ENCODE results near the gene DIP2C.

The DIP2C gene

DNA sequence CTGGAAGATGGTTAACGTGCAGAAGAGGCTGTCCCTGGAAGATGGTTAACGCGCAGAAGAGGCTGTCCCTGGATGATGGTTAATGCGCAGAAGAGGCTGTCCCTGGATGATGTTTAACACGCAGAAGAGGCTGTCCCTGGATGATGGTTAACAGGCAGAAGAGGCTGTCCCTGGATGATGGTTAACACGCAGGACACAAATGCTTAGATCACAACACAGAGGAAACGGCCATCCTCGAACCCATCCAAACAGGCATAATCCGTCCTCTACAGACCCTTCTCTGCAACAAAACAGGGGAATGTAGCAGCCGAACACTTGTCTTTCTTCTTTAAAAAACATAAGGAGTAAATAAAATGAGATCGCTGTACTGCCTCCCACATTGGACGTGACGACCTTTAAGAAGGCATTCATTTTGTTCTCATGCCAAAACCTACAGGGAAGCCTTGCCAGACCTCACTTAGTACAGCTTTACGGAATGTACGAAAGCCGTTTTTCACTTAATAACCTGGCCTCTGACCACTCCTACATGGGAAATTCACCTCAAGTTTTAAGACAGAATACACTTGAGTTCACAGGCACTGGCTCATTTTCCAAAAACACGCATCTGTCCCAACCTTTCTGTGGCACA is 309.0 kb downstream of the DIP2C start:
- Histone ChIP-seq H3K27me3 (replicated peaks) (no peaks in the 10 kb centered on the region), H3K27ac (no peak overlapping the region), H3K4me3 (ENCODE audit: low read depth, low read length) (no peak overlapping the region), H3K36me3 (replicated peaks) (peaks cover 2% of the 10 kb centered on the region)
- no peak for TF ChIP-seq CTCF (IDR thresholded peaks at IDR 0.05; ENCODE audit: low read depth, low read length, missing control alignments)
- DNase-seq = no peak
- in situ Hi-C loops (cut with HindIII; ENCODE audit: low pct_ligation_motif_present, low sequenced_read_pairs) = no loop called here

- H3K27me3 ChIP-seq (replicated peaks) = no peaks in the 10 kb centered on the region
Observed at GRCh38 chr10:378930-379704, 310.4 kb downstream of the DIP2C start.

DNA sequence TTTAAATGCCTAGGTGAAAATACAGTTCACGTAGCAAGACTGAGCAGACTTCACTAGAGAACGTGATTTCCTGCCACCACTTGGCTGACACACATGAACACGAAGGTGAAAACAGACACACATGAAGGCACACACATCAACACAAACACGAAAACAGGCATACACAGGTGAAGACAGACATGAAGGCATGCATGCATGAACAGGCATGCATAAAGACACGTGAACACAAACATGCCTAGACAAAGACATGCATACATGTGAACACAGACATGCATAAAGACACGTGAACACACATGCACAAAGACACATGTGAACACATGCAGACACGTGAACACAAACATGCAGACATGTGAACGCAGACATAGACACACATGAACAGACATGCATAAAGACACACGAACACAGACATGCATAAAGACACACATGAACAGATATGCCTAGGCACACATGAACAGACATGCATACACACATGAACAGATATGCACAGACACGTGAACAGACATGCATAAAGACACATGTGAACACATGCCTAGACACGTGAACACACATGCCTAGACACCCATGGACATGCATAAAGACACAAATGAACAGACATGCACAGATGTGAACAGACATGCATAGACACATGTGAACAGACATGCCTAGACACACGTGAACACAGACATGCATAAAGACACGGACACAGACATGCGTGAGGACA is 311.1 kb downstream of the DIP2C start:
- H3K27ac ChIP-seq = no peak overlapping the region
- peaks cover 2% of the 10 kb centered on the region for H3K36me3 ChIP-seq (replicated peaks)
- in situ Hi-C loops (cut with HindIII; ENCODE audit: low pct_ligation_motif_present, low sequenced_read_pairs) = no loop called here
- no peaks in the 10 kb centered on the region for H3K27me3 ChIP-seq (replicated peaks)
- TF ChIP-seq CTCF (IDR thresholded peaks at IDR 0.05; ENCODE audit: low read depth, low read length, missing control alignments) = no peak
- H3K4me3 ChIP-seq (ENCODE audit: low read depth, low read length) = no peak overlapping the region
- no peak for DNase-seq

More at GRCh38 chr10:378930-379704, 310.4 kb downstream of the DIP2C start:
- H3K4me3 ChIP-seq (ENCODE audit: low read depth, low read length) = no peak overlapping the region
- peaks cover 2% of the 10 kb centered on the region for H3K36me3 ChIP-seq (replicated peaks)
- in situ Hi-C loops (cut with HindIII; ENCODE audit: low pct_ligation_motif_present, low sequenced_read_pairs) = no loop called here
- no peak for DNase-seq
- H3K27ac ChIP-seq = no peak overlapping the region
- no peak for TF ChIP-seq CTCF (IDR thresholded peaks at IDR 0.05; ENCODE audit: low read depth, low read length, missing control alignments)

DNA sequence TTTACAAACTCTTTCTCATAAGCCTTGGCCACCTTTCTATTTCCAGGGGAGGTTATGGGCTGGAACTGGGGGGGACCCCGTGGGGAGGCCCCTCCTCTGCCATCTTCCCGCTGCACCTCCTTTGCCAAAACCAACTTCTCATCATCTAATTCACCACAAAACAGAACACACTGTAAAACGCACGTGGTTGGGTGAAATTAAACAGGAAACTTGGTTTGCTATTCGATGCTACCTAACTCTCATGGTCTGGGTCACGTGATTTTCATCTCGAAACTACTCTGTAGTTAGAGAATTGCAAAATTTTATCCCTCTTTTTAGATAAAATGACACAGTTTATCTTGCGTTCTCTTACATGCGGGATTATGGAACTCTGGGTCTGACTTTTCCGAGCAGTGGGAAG is 312.2 kb downstream of the DIP2C start:
- Histone ChIP-seq H3K27ac (no peak overlapping the region), H3K27me3 (replicated peaks) (no peaks in the 10 kb centered on the region), H3K4me3 (ENCODE audit: low read depth, low read length) (no peak overlapping the region), H3K36me3 (replicated peaks) (peaks cover 2% of the 10 kb centered on the region)
- no peak for TF ChIP-seq CTCF (IDR thresholded peaks at IDR 0.05; ENCODE audit: low read depth, low read length, missing control alignments)
- no peak for DNase-seq
- in situ Hi-C loops (cut with HindIII; ENCODE audit: low pct_ligation_motif_present, low sequenced_read_pairs) = no loop called here

DNA sequence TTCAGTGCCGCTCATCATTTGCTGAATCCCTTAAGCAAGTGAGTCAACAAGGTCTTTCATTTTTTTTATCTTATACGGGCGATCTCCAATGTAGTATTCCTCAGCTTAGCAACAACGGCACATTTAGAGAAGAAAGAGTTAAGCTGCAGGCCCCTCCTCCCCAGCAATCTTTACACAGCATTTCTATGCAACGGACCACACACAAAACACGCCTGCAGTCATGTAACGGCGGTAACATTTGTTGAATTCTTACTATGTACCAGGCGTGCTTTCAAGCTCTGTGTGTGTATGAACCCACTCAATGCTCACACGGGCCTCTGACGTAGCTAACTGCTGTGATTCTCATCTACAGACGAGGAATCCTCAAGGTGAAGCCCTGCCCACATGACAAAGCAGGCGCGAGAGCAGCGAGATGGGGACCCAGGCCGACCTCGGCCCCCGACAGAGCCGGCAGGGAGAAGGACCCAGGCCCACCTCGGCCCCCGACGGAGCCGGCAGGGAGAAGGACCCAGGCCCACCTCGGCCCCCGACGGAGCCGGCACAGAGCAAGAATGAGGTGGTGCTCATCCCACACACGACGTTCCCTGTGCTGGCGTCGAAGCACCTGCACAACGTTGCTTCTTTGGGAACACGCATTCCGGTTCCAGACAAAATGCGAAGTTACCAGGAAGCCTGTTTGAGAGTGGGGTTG is 313.5 kb downstream of the DIP2C start:
- TF ChIP-seq CTCF (IDR thresholded peaks at IDR 0.05; ENCODE audit: low read depth, low read length, missing control alignments) = no peak
- DNase-seq = no peak
- peaks cover 2% of the 10 kb centered on the region for H3K36me3 ChIP-seq (replicated peaks)
- no peak overlapping the region for H3K4me3 ChIP-seq (ENCODE audit: low read depth, low read length)
- H3K27me3 ChIP-seq (replicated peaks) = no peaks in the 10 kb centered on the region
- in situ Hi-C loops (cut with HindIII; ENCODE audit: low pct_ligation_motif_present, low sequenced_read_pairs) = no loop called here
- no peak overlapping the region for H3K27ac ChIP-seq

Measured in brain microvascular endothelial cell (primary cell).